Stimulated activated CD4-positive, alpha-beta T cell treated with anti-CD3 and anti-CD28 coated beads, TNF-alpha, amount 100 ng/mL, for 1 hour (primary cell): ENCODE results near the gene ZBTB8A.
"Not testable (repeated sequence)": the region's sequence is repeated elsewhere in the genome, so short reads cannot be mapped to it uniquely, and the experiment has no call there.

ENCODE experiments used
- DNase-seq, 3 donors: peaks; one replicate each; pipeline ENCODE4 v3.0.0-alpha.2; 2020; ENCODE audit warnings: low read depth in 3 of 3, low spot score in 1 of 3

ZBTB8A gene

GRCh38 chr1:32538887-32539583, at the start of gene ZBTB8A:
Gene ZBTB8A (plus strand): TSS chr1:32539427. CDS start chr1:32592932, 53,505 bp downstream.
- DNase-seq: no peak

- no peak for DNase-seq
These were observed 49.3 kb upstream of the ZBTB8A start for GRCh38 chr1:32489774-32490454.

DNA sequence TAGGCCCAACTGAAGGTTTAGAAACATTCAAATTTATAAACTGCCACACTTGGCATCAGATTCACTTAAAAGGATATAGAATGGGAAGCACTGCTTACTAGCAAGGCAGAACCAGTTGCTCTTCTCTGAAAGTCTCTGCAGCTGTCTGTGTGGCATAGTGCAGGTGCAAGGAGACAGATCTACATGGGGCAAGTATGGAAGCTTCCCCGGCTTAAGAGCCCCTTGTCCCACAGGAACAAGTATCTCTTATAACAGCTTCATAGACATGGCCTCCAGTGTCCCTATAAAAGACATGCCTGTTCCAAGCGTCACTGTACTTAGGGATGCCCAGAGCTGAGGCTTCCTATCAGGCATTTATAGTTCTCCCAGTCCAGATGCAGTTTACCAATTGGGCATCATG, 47.8 kb upstream of the ZBTB8A start:
- no peak for DNase-seq

GRCh38 chr1:32494196-32494595, 45.0 kb upstream of the ZBTB8A start:
- no peak for DNase-seq

- DNase-seq: no peak
These were observed 44.4 kb upstream of the ZBTB8A start for GRCh38 chr1:32494711-32495337.

DNA sequence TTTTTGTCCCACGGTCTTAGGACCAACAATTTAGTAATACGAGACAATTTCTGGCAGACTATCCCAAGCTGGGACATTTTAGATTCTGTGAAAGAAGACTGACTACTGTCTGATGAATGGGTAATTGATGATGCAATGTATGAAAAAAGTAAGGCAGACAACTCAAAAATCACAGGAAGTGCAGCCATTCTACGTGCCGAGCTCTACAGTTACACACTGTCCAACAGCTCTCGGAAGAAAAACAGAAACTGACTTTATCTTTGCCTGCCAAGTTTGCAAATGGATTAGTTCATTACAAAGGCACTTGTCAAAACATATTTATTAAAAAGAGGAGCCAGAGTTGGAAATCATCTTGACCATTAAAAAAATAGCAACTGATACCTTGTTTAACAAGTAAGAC, 43.1 kb upstream of the ZBTB8A start:
- no peak for DNase-seq

- DNase-seq: no peak
These were observed 40.5 kb upstream of the ZBTB8A start for GRCh38 chr1:32498751-32499150.

GRCh38 chr1:32500387-32501209, 38.6 kb upstream of the ZBTB8A start:
- DNase-seq: no peak

DNA sequence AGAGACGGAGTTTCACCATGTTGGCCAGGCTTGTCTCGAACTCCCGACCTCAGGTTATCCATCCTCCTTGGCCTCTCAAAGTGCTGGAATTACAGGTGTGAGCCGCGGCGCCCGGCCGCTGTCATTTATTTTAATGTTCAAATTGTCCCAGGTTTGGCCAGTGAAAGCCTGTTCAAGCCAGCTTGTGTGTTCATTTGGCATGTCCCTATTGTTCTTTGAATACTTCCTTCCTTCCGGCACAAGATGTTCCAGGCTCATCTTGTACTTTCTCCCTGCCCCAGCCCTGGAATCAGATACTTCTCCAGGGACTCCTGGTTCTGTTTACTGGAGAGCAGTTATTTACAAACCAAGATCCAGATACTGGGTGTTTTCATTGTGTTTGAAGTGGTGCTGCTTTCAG, 37.4 kb upstream of the ZBTB8A start:
- DNase-seq: no peak

GRCh38 chr1:32503153-32503552, 36.1 kb upstream of the ZBTB8A start:
- no peak for DNase-seq

GRCh38 chr1:32507021-32507420, 32.2 kb upstream of the ZBTB8A start:
- no peak for DNase-seq

DNA sequence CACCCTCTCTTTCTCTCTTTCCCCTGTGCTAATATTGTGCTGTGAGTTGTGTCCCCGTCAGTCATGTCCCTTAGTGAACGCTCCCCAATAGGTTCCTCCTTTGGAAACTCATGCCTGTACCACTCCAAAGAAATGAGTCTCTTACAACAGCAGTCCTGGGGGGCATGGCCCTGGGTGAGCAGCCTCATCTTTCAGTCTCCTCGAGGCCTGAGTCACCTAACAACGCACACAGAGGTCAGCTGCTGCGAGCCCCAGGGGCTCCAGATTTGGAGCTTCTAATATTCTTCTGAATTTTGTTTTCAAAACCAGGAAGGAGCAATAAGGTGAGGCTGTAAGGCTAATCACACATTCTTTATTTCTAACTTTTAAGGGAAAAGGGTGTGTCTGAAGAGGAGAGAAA, 30.5 kb upstream of the ZBTB8A start:
- DNase-seq: no peak

DNA sequence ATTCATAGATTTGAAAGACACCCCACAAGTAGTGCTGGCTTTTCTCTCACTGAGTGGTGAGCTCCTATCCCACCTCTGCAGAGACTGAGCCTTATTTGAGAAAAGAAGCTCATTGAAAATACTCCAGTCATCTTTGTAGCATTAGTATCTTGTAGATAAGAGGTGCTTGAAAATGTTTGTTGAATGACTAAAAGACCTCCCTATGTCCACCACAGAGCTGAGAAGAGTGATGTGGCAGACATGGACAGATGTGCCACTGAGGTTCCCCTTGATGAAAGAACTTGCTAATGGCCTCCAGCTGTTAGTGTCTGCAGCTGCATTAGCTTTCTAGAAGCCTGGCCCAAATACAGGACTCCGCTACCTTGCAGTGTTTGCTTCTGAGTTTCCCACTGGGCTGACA, 29.3 kb upstream of the ZBTB8A start:
- no peak for DNase-seq

DNA sequence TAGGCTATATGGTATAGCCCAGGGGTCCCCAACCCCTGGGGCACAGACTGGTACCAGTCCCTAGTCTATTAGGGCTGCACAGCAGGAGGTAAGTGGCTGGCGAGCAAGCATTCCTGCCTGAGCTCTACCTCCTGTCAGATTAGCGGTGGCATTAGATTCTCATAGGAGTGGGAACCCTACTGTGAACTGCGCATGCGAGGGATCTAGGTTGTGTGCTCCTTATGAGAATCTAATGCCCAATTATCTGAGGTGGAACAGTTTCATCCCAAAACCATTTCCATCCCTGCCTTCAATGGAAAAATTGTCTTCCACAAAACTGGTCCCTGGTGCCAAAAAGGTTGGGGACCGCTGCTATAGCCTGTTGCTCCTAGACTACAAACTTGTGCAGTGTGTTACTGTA, 22.8 kb upstream of the ZBTB8A start:
- DNase-seq: no peak

- DNase-seq: no peak
These were observed 20.3 kb upstream of the ZBTB8A start for GRCh38 chr1:32518976-32519375.

- no peak for DNase-seq
These were observed 18.1 kb upstream of the ZBTB8A start for GRCh38 chr1:32521165-32521564.

DNA sequence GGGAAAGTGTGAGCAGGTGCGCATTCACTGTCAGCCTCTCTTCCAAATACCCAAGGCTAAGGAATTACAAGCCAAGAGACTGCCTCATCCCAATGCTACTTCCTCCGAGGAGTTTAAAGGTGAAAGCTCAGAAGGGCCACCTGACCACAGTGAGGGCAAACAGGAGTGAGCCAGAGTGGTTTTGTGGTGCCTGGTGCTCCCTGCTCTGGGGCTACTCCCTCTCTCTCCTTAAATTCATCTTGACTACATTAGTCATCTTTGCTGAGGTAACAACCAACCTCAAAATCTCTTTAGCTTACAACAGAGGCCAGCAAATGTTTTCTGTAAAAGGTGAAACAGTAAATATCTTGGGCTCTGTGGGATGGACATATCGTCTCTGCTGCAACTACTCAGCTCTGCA, 14.2 kb upstream of the ZBTB8A start:
- DNase-seq: no peak

DNA sequence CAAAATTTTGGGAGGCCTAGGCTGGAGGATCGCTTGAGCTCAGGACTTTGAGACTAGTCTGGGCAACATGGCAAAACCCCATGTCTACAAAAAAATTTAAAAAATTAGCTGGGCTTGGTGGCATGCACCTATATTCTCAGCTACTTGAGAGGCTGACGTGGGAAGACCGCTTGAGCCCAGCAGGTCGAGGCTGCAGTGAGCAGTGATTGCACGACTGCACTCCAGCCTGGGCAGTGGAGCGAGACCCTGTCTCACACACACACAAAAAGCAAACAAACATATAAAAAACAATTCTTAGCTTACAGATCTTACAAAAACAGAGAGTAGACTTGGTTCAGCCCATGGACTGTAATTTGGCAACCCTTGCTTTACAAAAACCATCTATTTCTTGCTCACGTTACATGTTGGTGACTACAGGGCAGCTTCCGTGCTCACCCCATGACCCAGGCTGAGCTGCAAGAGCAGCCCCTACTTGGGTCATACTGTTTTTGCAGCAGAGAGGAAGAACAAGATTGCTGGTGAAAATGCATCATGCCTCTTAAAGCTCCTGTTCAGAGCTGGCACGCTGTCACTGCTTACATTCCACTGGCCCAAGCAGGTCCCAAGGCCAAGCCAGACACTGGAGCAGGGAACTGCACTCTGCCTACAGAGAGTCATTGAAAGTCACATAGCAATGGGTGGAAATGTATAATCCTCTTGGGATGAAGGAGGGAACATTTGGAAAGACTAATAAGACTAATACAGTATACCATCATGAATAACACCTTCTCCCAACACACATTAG, 13.4 kb upstream of the ZBTB8A start:
- DNase-seq: no peak

GRCh38 chr1:32528550-32528949, 10.7 kb upstream of the ZBTB8A start:
- DNase-seq: not testable (repeated sequence)

DNA sequence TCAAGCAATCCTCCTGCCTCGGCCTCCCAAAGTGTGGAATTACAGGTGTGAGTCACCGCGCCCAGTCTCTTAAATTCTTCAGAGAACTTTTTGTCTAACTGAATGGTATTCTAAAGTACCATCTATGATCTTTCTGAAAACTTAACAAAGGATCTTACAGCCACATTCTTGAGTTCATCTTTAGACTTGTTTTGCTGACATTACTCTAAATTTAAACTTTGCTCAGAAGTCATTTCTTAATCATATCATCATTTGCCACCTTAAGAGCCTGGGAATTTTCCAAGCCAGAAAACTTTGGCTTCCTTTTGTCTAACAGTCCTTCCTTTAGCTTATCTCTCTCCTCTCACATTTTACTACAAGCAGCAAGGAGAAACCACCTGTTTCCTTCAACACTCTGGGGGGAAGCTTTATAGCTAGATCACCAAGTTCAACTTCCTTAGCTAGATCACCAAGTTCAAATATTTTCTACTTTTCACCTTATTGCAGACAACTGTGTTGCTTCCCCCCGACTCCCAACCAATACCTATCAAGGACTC, 5.4 kb upstream of the ZBTB8A start:
- no peak for DNase-seq

- DNase-seq: no peak
These were observed 3.1 kb upstream of the ZBTB8A start for GRCh38 chr1:32536117-32536516.
